SIG-M5 treated with dmso at 0.1 percent for 504 hours (cell line): ENCODE data around the gene SYCP3.
"Not testable (repeated sequence)": the region's sequence is repeated elsewhere in the genome, so short reads cannot be mapped to it uniquely, and the experiment has no call there.

Experiments
- DNase-seq: peaks from one replicate; lab custom pipeline; 2025; ENCODE audit not compliant: unreplicated experiment; lab: John Stamatoyannopoulos, UW

The SYCP3 gene

DNA sequence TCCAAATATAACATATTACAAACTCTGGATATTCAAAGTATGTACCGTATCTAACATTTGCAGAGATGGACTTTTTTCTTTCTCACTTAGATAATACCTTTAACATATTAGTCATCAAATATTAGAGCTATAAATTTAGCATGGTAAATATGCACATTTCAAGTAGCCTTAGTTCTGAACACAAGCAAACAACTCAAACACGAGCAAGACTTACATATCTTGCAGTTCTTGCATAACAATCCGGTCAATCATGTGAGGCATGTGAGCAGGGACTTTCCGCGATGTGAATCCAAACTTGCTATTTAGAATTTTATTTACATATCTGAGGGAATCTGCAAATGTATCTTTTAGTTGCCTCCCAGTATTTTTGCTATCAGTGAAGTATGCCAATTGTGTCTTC is 22.1 kb upstream of the SYCP3 start:
- DNase-seq: no peak

DNA sequence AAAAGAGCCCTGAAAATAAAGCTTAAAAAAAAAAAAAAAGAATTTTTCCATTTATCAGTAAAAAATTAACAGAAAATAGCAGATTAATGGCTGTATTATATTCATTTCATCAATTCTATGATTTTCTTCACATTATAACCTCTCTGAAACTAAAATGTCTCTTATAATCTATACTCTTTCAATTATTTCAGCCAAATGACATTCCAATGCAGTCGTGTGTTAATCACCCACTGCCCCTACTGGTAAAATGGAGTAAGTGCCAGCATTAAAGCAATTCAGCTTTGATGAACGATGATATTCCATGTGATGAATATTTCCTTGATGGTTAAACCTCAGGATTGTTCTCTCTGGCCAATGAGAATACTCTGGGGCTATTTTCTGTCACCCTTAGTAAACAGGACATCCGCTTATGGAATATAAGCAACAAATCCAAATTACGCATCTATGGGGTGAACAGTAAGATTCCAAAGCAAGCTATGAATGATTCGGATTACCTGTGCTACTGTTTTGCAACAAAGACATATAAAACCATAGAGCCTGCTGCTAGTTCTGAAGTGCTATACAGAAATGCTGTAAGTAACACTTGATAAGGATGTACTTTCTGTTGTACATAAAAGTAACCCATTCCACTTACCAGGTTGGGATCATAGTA is 20.3 kb upstream of the SYCP3 start:
- DNase-seq: peak; percentile 24

DNA sequence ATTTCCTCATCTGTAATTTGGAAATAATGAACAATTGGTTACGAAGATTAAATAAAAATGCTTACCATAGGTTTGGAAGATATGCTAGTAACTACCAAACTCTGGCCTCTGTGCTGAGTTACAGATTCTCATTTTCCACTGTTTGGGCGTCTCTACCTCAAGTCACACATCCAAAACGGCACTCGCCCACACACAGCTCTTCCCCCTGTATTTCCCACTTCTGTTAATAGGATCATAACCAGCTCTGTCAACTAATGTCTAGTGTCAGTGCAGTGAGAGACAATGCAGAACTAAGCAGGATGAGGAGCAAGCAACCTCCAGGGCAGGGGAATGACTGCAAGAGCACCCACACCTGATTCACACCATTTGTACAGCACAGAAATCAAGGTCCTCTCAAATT is 10.9 kb upstream of the SYCP3 start:
- no peak for DNase-seq

DNA sequence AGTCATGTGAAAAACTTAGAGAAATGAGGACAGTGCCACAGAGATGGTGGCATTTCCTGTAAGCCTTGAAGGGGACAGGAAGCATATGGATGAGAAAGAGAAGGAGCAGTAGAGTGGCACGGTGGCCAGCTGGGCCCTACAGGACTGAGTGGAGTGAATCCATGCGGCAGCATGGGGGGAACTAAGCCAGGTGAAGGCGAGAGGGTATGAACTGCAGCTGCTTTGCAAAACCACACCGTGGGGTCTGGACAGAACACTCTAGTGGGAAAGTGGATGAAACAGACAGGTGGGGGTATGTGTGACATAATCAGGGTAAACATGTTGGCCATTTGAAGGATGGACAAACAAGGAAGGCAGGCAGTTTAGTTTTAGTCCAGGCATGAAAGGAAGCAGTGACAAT is 10.4 kb upstream of the SYCP3 start:
- no peak for DNase-seq

DNA sequence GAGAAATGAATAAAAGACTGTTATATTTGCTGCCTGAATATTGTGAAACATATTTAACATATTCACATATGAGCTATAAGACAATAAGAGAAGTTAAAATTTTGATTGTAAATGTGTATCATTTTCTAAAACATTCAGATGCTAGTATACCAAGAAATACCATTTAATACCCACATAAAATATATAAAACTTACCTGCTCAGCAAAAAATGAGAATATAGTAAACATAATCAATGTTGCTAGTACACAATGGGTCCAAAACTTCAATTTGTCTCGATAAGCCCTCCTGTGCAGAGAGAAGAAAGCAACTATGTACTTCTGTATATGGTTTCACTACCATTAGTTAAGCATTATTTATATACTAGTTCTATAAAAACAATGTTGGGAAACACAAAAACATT is 9.6 kb upstream of the SYCP3 start:
- no peak for DNase-seq

DNA sequence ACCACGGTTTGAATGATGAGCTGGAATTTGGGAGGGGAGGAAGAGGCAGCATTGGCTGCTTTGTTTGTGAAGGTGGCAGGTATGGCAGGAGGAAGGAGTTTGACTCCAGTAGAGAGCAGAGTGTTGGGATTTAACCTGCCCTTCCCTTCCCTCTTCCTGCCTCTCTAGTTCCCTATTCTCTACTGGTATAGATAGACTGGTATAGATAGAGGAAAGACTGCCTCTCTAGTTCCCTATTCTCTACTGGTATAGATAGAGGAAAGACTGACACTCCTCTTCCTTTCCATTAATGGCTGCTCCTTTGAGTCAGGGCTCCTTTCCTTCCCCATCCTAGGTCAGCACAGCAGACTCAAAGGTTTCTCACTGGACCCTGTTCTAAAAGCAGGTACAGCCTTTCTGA is 8.4 kb upstream of the SYCP3 start:
- DNase-seq: peak; percentile 48

DNA sequence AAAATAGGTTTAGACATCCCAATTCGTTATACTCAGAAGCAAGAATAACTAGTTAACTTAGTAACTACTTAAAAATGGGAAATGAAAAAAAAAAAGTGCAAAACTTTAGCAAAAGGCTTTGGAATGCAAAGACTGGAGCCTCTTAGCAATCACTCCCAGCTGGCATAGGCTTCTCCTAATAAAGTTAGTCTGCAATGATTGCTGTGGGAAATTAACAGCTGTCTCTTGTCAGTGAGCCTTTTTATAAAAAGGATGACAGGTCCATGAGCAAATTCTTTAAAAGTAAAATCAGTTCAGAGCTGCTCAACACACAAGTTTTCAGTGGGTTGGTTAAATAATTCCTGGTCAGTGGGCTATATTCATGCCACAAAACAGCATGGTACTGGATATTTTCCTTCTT is 7.4 kb upstream of the SYCP3 start:
- DNase-seq: no peak

DNA sequence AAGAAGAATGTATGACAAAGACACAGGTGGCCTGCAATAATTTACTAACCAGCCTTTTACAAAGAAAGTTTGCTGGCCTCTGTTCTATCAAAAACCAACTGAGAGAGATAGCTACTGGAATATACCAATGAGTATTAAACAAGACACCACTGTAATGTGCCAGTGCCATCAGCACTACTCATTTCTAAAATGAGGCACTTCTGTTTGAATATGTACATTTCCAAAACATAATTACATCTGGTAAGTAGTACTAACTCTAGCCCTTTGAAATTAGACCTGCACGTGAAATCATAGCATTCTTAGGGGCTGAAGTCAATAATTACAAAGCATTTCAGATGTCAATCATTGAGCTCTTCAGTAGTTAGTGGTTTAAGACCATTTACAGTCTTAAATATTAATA is 6.9 kb upstream of the SYCP3 start:
- no peak for DNase-seq

DNA sequence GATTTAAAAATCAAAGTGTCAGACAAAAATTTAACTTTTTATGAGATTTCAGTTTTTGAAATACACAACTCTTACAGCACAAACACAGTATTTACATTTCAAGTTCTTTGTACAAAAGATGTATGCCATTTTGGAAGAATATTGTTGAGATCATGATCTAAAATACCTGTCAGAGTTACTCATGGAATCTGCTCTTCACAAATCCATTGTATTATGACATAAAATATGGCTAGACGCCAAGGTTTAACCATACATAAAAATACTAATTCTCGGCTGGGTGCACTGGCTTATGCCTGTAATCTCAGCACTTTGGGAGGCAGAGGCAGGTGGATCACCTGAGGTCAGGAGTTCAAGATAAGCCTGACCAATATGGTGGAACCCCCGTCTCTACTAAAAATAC is 6.2 kb upstream of the SYCP3 start:
- no peak for DNase-seq

DNA sequence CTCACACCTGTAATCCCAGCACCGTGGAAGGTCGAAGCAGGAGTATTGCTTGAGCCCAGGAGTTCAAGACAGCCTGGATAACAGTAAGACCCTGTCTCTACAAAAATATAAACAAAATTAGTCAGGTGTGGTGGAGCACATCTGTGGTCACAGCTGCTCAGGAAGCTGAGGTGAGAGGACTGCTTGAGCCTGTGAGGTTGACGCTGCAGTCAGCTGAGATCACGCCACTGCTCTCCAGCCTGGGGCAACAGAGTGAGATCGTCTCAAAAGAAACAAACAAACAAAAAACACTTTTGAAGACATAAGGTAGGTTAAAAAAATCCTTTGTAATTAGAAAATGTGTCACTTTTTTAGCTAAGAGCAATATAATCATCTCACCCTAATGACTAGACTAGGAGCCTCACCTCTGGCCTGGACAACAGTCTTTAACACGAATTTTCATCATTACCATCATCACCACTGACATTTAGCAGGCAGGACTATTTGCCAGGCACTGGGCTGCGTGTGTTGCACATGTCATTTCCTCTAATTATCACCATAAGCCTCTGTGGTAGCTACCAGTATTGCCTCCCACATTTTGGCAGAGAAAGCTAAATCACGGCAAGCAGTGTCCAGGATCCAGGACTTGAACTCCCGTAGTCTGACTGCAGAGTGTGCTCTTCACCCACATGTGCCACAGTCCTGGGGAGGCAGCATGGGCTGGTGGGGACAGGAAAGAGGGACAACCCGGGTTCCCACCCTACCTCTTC is 4.6 kb upstream of the SYCP3 start:
- no peak for DNase-seq

DNA sequence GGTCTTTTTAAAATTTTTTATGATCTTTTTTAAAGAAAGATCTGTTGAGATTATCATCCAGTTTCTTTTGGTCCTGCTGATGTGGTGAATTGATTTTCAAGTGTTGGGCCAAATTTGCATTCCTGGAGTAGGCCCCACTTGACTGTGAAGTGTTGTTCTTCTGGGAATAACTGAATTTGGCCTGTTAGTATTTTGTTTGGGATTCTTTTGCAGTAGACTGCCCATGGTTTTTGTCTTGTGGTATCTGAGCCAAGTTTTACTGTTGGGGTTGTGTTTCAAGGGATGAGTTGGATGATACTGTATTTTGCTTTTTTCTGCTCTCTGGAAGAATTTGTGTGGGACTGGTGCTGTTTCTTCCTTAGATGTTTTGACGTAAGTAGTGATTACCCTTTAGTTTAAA is 4.0 kb upstream of the SYCP3 start:
- DNase-seq: no peak

DNA sequence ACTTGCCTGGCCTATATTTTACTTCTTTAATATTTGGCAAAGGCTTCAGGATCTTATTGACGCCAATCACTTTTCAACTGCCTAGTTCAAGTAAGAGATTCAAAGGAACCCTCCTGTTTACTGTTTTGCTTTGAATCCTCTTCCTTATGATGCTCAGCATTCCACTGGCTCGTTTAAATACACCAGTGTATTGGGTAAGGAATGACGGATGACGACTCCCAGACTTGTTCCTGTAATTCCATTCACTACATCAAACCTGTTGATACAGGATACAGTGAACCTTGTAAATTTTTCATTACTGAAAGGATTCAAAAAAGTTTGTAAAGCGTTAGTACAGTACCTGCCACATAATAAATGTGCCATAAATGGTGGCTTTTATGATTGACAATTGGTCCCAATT is 1.7 kb upstream of the SYCP3 start:
- DNase-seq: no peak

DNA sequence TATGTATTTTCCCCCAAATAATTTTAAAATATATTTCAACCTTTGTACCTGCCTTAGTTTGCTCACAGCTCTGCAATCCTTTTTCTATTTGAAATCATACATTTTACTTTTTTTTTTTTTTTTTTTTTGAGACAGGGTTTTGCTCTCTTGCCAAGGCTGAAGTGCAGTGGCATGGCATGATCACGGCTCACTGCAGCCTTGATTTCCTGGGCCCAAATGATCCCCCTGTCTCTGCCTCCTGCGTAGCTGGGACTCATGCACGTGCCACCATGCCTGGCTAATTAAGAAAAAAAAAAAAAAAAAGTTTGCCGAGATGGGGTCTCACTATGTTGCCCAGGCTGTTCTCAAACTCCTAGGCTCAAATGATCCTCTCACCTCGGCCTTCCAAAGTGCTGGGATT is 1.3 kb upstream of the SYCP3 start:
- no peak for DNase-seq

DNA sequence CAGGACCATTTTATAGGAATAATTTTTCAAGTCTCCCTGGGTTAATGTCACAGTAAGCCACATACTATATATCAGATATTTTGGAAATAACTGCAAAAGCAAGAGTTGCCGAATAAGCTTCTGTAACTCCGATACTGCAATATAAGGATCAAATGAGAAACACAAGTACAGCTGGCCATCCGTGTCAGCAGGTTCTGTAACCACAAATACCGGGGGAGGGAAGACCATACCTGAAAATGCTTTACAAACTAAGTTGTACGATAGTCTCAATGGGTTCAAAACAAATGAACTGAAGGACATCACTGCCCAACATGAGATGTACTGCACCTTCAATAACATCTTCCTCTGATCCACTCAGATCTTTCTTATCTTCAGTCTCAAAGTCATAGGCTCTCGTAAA is 1.8 kb downstream of the SYCP3 start:
- no peak for DNase-seq

DNA sequence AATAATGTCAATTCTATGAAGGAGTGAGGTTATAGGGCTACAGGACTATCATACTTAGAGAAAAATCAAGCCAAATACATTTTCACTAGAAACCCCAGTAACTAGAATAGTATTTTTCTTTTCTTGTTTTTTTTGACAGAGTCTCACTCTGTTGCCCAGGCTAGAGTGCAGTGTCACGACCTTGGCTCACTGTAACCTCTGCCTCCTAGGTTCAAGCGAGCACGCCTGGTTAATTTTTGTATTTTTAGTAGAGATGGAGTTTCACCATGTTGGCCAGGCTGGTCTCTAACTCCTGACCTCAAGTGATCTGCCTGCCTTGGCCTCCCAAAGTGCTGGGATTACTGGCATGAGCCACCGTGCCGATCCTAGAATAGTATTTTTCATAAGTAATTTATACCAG is 4.8 kb downstream of the SYCP3 start:
- not testable (repeated sequence) for DNase-seq

DNA sequence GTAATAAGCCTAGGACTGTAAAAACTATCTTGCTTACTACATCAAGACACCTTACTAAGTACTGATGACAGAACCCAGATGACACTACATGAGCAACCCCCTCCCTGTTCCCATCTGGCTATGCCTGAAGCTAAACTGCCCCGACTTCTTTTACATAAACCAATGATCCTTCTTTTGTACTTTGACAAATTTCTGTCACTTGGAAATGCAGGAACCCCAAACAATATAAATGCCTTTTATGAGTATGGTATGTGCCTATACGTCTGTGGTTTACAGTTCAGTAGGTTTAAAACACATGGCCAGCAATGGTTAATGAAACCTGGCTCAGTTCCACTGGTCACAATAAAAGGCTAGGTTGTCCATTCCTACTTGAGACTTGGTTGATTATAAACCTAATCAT is 6.1 kb downstream of the SYCP3 start:
- no peak for DNase-seq

DNA sequence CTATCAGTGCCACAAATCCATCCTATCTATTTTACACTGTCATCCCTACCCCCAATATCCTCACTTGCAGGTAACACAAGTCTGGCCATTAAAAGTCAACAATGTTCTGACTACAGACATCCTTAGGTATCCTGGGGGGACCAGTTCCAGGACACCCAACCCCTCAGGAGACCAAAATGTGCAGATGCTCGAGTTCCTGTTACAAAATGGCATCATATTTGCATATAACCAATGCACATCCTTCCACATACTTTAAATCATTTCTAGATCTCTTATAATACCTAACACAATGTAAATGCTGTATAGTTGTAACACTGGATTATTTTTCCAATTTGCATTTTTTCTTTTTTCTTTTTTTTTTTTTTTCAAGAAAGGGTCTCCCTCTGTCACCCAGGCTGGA is 6.9 kb downstream of the SYCP3 start:
- DNase-seq: no peak

DNA sequence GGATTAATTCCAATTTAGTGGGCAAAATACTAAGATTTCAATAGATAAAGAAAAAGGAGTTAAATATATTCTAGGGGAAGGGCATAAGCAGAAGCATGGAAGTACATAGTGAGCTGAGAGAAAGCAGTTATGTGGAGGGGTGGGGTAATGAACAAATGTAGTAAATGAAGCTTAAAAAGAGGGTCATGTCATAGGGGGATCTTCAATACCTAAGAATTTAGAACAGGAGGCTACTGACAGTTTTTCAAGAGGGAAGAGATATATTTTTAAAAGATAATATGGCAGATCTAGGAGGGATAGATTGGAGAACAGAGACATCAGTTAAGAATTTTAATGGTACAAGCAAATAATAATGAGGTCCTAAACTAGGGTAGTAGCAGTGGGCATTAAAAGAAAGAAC is 9.4 kb downstream of the SYCP3 start:
- no peak for DNase-seq

DNA sequence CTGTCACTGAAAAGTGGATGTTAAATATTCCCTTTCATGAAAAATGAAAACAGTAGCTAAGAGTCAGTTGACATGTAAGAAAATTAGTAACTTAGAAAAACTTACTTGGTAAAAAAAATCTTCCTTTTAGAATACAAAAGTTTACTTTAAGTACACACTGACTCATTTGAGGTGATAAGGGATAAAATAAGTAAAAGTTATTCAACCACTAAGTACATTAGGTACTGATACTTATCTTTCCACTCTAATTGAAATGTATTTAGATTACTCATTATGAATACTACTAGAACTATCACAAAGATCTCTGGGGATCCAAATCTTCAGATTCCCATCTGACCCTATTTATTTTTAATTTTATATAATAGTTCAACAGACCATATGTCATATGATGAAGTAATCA is 12.2 kb downstream of the SYCP3 start:
- DNase-seq: no peak

DNA sequence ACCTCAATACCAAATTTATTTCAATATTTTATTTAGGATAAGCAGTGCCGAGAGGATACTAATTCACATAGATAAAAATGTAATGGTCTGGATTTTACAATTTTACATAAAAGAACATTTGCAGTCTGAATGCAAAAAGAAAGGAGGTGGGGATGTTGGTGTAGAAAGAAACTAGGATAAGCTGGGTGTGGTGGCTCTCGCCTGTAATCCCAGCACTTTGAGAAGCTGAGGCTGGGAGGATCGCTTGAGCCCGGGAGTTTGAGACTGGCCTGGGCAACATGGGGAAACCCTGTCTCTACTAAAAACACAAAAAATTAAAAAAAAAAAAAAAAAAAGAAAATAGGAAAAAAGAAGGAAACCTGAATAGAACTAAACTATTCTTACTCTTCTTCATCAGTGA is 16.9 kb downstream of the SYCP3 start:
- no peak for DNase-seq

DNA sequence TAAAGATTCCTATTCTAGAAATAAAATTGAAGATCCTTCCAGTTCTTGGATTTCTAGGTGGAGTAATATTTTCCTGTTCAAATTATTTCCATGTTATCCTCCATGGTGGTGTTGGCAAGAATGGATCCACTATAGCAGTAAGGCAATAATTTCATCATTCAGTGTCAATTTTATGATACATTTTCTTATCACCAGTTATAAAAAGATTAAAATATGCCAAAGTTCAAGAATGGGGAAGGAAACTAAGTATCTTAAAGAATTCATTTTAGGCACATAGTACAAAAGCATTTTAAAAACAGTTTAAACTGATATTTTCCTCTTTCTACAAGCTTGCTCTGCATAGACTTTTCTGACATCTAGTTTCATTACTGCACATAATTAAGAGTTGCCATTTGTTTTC is 19.1 kb downstream of the SYCP3 start:
- no peak for DNase-seq

DNA sequence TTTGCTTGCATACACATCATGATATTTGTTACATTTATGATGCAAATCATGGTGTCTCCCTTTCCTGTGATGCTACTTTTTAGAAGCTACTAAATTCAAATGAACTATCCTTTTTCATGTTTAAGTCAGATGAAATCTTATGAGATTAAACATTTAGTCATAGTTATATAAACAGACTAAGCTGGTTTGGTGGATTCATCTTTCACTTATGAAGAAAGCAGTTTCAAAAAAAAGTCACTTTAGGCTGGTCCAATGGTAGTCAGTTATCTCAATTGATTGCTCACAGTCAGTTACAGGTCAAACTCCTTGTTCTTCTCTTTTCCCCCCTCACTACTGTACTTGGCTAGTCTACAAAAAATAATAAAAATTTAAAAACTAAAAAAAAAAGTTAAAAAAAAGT is 19.7 kb downstream of the SYCP3 start:
- DNase-seq: no peak

DNA sequence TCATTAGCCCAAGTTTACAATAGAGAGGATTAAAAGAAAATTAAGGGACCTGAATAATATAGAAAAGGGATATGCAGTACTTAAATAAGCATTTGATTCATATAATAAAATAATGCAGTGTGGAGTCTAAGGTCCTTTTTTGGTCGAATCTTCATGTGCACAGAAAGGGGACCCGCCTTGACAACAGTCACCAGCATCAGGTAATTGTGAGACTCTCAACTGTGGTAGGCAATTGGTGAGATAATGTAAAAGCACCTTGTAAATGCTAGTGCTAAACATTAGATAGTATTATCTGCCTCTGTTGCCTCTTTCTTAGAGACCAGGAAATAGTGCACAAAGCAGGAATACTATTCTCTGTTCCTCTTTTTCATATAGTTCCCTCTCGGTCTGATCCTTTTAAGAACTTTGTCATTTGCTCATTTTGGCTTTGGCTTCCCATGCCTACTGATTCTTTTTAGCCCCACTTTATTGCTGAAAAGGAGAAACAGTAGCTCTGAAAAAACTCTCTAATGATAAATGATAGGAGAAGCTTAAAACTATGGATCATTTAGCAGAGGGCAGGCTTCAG is 24.3 kb downstream of the SYCP3 start:
- DNase-seq: peak; percentile 37
